HEK293 (cell line): Measurements from ENCODE around the gene ZDHHC14.

Source experiments
- CTCF ChIA-PET: fragments of 350-600 bp; formaldehyde crosslinking; extraction: SDS; loops from one replicate; lab custom pipeline; 2021; ENCODE audit warnings: antibody characterized with exemption; lab: Yijun Ruan, JAX
- POLR2A ChIA-PET: fragments of 300-600 bp; formaldehyde crosslinking; extraction: SDS; loops from one replicate; lab custom pipeline; 2020; ENCODE audit warnings: antibody characterized with exemption, inconsistent platforms; lab: Yijun Ruan, JAX
- H3K27ac ChIP-seq: fragments of 200-500 bp; sonication (Bioruptor generic); 2 replicates; pipeline ENCODE4 v1.5.1; 2014; ENCODE audit warnings: low read depth, low read length, control low read depth, inconsistent platforms; ENCODE audit errors: extremely low read depth
- H3K36me3 ChIP-seq, 2 experiments: fragments of 200-500 bp in 1 of 2; sonication (Bioruptor generic) in 1 of 2; 1 replicate in 1 of 2; 2 replicates in 1 of 2; pipeline ENCODE4 v1.5.1; 2014 to 2017; ENCODE audit warnings: inconsistent platforms in 2 of 2, low read length in 2 of 2; ENCODE audit not compliant: control insufficient read depth in 2 of 2, insufficient read depth in 1 of 2
- H3K4me1 ChIP-seq: fragments of 200-500 bp; sonication (Bioruptor generic); 2 replicates; pipeline ENCODE4 v1.5.1; 2014; ENCODE audit warnings: mild to moderate bottlenecking, low read length, inconsistent platforms; ENCODE audit not compliant: control insufficient read depth, insufficient read depth
- H3K4me3 ChIP-seq: 2 replicates; pipeline ENCODE4 v1.5.1; 2011; ENCODE audit warnings: low read depth, mild to moderate bottlenecking, control low read depth, low read length, moderate library complexity
- H3K9me3 ChIP-seq: fragments of 200-500 bp; sonication (Bioruptor generic); 2 replicates; pipeline ENCODE4 v1.5.1; 2014; ENCODE audit warnings: low read depth, low read length, inconsistent platforms; ENCODE audit not compliant: control insufficient read depth, insufficient read depth
- KLF16 ChIP-seq: fragments of 450-650 bp; formaldehyde crosslinking; IDR thresholded peaks from 2 replicates; pipeline ENCODE4 v1.5.1; 2017; ENCODE audit warnings: missing biosample characterization, missing genetic modification characterization
- SP7 ChIP-seq: fragments of 450-650 bp; formaldehyde crosslinking; IDR thresholded peaks from 2 replicates; pipeline ENCODE4 v1.5.1; 2016; ENCODE audit warnings: missing biosample characterization, missing genetic modification characterization
- TSHZ1 ChIP-seq: fragments of 450-650 bp; formaldehyde crosslinking; IDR thresholded peaks from 2 replicates; pipeline ENCODE4 v1.5.1; 2016; ENCODE audit warnings: missing biosample characterization, missing genetic modification characterization, borderline replicate concordance
- ZBTB49 ChIP-seq: fragments of 450-650 bp; formaldehyde crosslinking; IDR thresholded peaks from 2 replicates; pipeline ENCODE4 v1.5.1; 2016; ENCODE audit warnings: missing biosample characterization, missing genetic modification characterization, low read depth
- ZFP3 ChIP-seq: fragments of 450-650 bp; formaldehyde crosslinking; IDR thresholded peaks from 2 replicates; pipeline ENCODE4 v1.5.1; 2016; ENCODE audit warnings: low read depth, missing biosample characterization, missing genetic modification characterization
- ZNF10 ChIP-seq: fragments of 450-650 bp; formaldehyde crosslinking; IDR thresholded peaks from 2 replicates; pipeline ENCODE4 v1.5.1; 2017; ENCODE audit warnings: missing biosample characterization, missing genetic modification characterization
- ZNF26 ChIP-seq: fragments of 450-650 bp; formaldehyde crosslinking; IDR thresholded peaks from 2 replicates; pipeline ENCODE4 v1.5.1; 2016; ENCODE audit warnings: missing biosample characterization, missing genetic modification characterization
- ZNF292 ChIP-seq: fragments of 450-650 bp; formaldehyde crosslinking; IDR thresholded peaks from 2 replicates; pipeline ENCODE4 v1.5.1; 2016; ENCODE audit warnings: low read depth, missing biosample characterization, missing genetic modification characterization, borderline replicate concordance
- ZNF341 ChIP-seq: fragments of 450-650 bp; formaldehyde crosslinking; IDR thresholded peaks from 2 replicates; pipeline ENCODE4; 2016; ENCODE audit warnings: low read depth, missing biosample characterization, missing genetic modification characterization
- ZNF404 ChIP-seq: fragments of 450-650 bp; formaldehyde crosslinking; IDR thresholded peaks from 2 replicates; pipeline ENCODE4 v1.5.1; 2017; ENCODE audit warnings: missing biosample characterization, missing genetic modification characterization
- ZNF670 ChIP-seq: fragments of 450-650 bp; formaldehyde crosslinking; IDR thresholded peaks from 2 replicates; pipeline ENCODE4 v1.5.1; 2016; ENCODE audit warnings: missing biosample characterization, missing genetic modification characterization, low read depth
- ZNF837 ChIP-seq: fragments of 450-650 bp; formaldehyde crosslinking; IDR thresholded peaks from 2 replicates; pipeline ENCODE4 v1.5.1; 2016; ENCODE audit warnings: missing biosample characterization, missing genetic modification characterization
- TF ChIP-seq, protein P1 (sequence below): fragments of 450-650 bp; formaldehyde crosslinking; IDR thresholded peaks from 2 replicates; pipeline ENCODE4 v1.5.1; 2016; ENCODE audit warnings: missing biosample characterization, missing genetic modification characterization
- TF ChIP-seq, protein P2 (sequence below): fragments of 450-650 bp; formaldehyde crosslinking; IDR thresholded peaks from 2 replicates; pipeline ENCODE4 v1.5.1; 2016; ENCODE audit warnings: missing biosample characterization, missing genetic modification characterization

ZDHHC14 gene

GRCh38 chr6:157708239-157708638, 327.2 kb downstream of the ZDHHC14 start (continued):
- TF ChIP-seq ZBTB49 (tag by site-specific recombination), result no peak
- no peak for TF ChIP-seq KLF16 (tag by site-specific recombination)
- TF ChIP-seq ZNF670 (tag by site-specific recombination), result no peak
- TF ChIP-seq ZNF10 (tag by site-specific recombination), result no peak
- no peak for TF ChIP-seq ZFP3 (tag by site-specific recombination)
- no peak for TF ChIP-seq ZNF837 (tag by site-specific recombination)
- no peak for TF ChIP-seq ZNF26 (tag by site-specific recombination)
- TF ChIP-seq, protein P1, sequence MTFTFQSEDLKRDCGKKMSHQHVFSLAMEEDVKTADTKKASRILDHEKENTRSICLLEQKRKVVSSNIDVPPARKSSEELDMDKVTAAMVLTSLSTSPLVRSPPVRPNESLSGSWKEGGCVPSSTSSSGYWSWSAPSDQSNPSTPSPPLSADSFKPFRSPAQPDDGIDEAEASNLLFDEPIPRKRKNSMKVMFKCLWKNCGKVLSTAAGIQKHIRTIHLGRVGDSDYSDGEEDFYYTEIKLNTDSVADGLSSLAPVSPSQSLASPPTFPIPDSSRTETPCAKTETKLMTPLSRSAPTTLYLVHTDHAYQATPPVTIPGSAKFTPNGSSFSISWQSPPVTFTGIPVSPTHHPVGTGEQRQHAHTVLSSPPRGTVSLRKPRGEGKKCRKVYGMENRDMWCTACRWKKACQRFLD (tag by site-specific recombination), result no peak

DNA sequence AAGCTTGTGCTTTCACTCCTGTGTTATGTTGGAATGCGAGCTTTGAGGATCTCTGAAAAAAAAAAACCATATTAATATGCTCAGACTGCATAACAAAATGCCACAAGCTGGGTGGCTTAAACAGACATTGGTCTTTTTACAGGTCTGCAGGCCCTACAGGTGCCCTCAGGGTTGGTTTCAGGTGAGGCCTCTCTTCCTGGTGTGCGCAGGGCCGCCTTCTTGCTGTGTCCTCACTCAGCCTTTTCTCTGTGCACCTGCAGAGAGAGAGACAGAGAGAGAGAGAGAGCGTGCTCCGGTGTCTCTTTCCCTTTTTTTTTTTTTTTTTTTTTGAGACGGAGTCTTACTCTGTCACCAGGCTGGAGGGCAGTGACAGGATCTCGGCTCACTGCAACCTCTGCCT, 327.9 kb downstream of the ZDHHC14 start:
- TF ChIP-seq ZNF292 (tag by site-specific recombination) (no peak), SP7 (tag by site-specific recombination) (no peak), ZNF341 (no peak), ZNF26 (tag by site-specific recombination) (no peak), ZNF404 (tag by site-specific recombination) (no peak), TSHZ1 (no peak)
- TF ChIP-seq, protein P2, sequence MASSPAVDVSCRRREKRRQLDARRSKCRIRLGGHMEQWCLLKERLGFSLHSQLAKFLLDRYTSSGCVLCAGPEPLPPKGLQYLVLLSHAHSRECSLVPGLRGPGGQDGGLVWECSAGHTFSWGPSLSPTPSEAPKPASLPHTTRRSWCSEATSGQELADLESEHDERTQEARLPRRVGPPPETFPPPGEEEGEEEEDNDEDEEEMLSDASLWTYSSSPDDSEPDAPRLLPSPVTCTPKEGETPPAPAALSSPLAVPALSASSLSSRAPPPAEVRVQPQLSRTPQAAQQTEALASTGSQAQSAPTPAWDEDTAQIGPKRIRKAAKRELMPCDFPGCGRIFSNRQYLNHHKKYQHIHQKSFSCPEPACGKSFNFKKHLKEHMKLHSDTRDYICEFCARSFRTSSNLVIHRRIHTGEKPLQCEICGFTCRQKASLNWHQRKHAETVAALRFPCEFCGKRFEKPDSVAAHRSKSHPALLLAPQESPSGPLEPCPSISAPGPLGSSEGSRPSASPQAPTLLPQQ (tag by site-specific recombination), result no peak
- Histone ChIP-seq H3K27ac (no peak overlapping the region), H3K4me1 (no peaks in the 10 kb centered on the region), H3K36me3 (no peaks in the 10 kb centered on the region), H3K9me3 (no peaks in the 10 kb centered on the region), H3K4me3 (no peak overlapping the region)
- POLR2A ChIA-PET, result no interaction called here
- CTCF ChIA-PET, result interaction anchor here (0.7 to 1.1 kb wide), 2 partner anchors 30 to 207 kb away, joined by 3 to 4 read pairs; no protein-coding TSS in a partner anchor
